Heart right ventricle (tissue), 16 donors: ENCODE data around the gene RIC8A. TPM values are rescaled to one million over a fixed set of nuclear protein-coding genes. Genes with fewer than 3 reads are reported as not detected.

Experiments used
- ATAC-seq, 8 donors: fragments of 200-7000 bp; cut with Tn5 transposase; one replicate each; pipeline ENCODE4 v1.9.1; 2020; ENCODE audit warnings: mild to moderate bottlenecking in 8 of 8, moderate library complexity in 8 of 8, moderate number of reproducible peaks in 1 of 8
- DNase-seq, 2 donors: peaks; one replicate each; pipeline ENCODE4 v3.0.0-alpha.2; 2020
- H3K27ac ChIP-seq, 10 donors: fragments of 200-600 bp; sonication (generic) in 2 of 10; one replicate each; pipeline versions ENCODE4 v1.5.0 to v1.8.0; 2020 to 2022; ENCODE audit warnings: mild to moderate bottlenecking in 3 of 10
- H3K27me3 ChIP-seq, 7 donors: fragments of 200-600 bp; one replicate each; pipeline ENCODE4 v1.8.0; 2021 to 2022; ENCODE audit warnings: mild to moderate bottlenecking in 2 of 7
- H3K36me3 ChIP-seq, 9 donors: fragments of 200-600 bp; sonication (generic) in 1 of 9; one replicate each; pipeline versions ENCODE4 v1.5.0 to v1.8.0; 2020 to 2022; ENCODE audit warnings: mild to moderate bottlenecking in 2 of 9
- H3K4me1 ChIP-seq, 9 donors: fragments of 200-600 bp; sonication (generic) in 1 of 9; one replicate each; pipeline versions ENCODE4 v1.5.0 to v1.8.0; 2020 to 2022; ENCODE audit warnings: mild to moderate bottlenecking in 4 of 9
- H3K4me3 ChIP-seq, 10 donors: fragments of 200-600 bp; sonication (generic) in 2 of 10; one replicate each; pipeline versions ENCODE4 v1.5.0 to v1.8.0; 2020 to 2022; ENCODE audit warnings: mild to moderate bottlenecking in 7 of 10, moderate library complexity in 2 of 10
- H3K9me3 ChIP-seq, 11 donors: fragments of 200-600 bp in 10 of 11; sonication (generic) in 2 of 11; one replicate each; pipeline versions ENCODE4 v1.5.0 to v1.8.0; 2013 to 2022; ENCODE audit warnings: mild to moderate bottlenecking in 2 of 11, control low read depth in 1 of 11, moderate library complexity in 1 of 11
- WGBS, 2 donors: extraction: QIAGEN DNeasy Blood & Tissue Kit; methylation state at CpG; one replicate each; pipeline ENCODE4 v1.1.7; 2013; ENCODE audit warnings: inconsistent platforms in 1 of 2; 5-methylcytosine and 5-hydroxymethylcytosine counted together
- intact Hi-C, 10 donors: fragments of 100-400 bp; cut with DNase I; formaldehyde crosslinking; loops; one replicate each; pipeline versions ENCODE4 v1.11.1 to v1.14.2; 2022
- polyA plus RNA-seq, 2 donors: library from polyadenylated mRNA; stranded (reverse); fragments of 200-250 nt; gene quantifications; one replicate each; pipeline ENCODE4 v1.2.3, GENCODE V29; 2013
- total RNA-seq, 10 donors: library from RNA; stranded (reverse); fragmentation: NEBNext Ultra II Directional in 3 of 10; extraction: Animal tissue kit (Norgen Biotek cat#: 25700) in 3 of 10; gene quantifications; one replicate each; pipeline versions ENCODE4 v1.2.1 to v1.2.4, GENCODE V29; 2021 to 2023
- TF ChIP-seq, protein P1 (sequence below), 9 donors: fragments of 200-600 bp; sonication (generic) in 2 of 9; IDR thresholded peaks; one replicate each; pipeline versions ENCODE4 v1.5.0 to v1.8.0; 2021 to 2022; ENCODE audit warnings: antibody characterized with exemption in 9 of 9, mild to moderate bottlenecking in 5 of 9, moderate library complexity in 1 of 9
- donor health status: Arrhythmogenic right ventricular cardiomyopathy.
- donor health status: ischemic (EF 13 %, LVEDD 7.1; RV severe dilation, severe dysfunction).
- donor health status: healthy with polysubstance abuse.
- donor health status: DM: no; HTN: yes; CAD: no.
- donor health status: DM: no; HTN: no; CAD: no.
- donor health status: ischemic (EF 25% LVEDD 6.9; RV normal size, moderate dysfunction).
- donor health status: ischemic (EF 25% LVEDD 5.7; RV mildly dilated, moderate dysfunction).
- donor health status: healthy.
- donor health status: DM: yes; HTN: yes; CAD: no.
- donor health status: Ischemic cardiomyopathy.
- donor health status: ischemic (EF 35%, LVEDD 5.7; RV mildly dilated, moderate dysfunction).
- donor health status: nonischemic (EF 11% LVEDD 7.7; RV severe dilation, severe dysfunction).
- donor health status: DM: yes; HTN: yes; CAD: no.
- donor health status: PGD.
- donor health status: ischemic (EF 29% LVEDD 5.4; RV normal size, mild dysfunction).
- donor health status: nonischemic (EF 23%, LVEDD 6.1; RV moderate dilation, normal function).

Gene RIC8A
- total and polyA plus RNA-seq, 12 donors = 38.4 to 82.1 (median 59.5) TPM

DNA sequence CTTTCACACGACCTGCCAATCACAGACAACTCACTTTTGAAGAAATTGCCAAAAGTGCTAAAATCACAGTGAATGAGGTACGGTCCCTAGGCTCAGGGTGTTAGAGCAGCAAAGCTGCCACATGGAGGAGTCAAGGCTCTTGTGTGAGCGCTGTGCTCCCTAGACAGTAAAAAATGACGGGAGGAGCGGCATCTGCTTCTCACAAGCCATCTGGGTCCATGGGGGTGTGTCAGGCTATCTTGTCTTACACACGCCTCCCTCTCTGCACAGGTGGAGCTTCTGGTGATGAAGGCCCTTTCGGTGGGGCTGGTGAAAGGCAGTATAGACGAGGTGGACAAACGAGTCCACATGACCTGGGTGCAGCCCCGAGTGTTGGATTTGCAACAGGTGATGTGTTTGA lies 44.0 kb downstream of the RIC8A start:
- H3K4me3 ChIP-seq = no peak overlapping the region
- no peaks in the 10 kb centered on the region for H3K4me1 ChIP-seq
- TF ChIP-seq, protein P1, sequence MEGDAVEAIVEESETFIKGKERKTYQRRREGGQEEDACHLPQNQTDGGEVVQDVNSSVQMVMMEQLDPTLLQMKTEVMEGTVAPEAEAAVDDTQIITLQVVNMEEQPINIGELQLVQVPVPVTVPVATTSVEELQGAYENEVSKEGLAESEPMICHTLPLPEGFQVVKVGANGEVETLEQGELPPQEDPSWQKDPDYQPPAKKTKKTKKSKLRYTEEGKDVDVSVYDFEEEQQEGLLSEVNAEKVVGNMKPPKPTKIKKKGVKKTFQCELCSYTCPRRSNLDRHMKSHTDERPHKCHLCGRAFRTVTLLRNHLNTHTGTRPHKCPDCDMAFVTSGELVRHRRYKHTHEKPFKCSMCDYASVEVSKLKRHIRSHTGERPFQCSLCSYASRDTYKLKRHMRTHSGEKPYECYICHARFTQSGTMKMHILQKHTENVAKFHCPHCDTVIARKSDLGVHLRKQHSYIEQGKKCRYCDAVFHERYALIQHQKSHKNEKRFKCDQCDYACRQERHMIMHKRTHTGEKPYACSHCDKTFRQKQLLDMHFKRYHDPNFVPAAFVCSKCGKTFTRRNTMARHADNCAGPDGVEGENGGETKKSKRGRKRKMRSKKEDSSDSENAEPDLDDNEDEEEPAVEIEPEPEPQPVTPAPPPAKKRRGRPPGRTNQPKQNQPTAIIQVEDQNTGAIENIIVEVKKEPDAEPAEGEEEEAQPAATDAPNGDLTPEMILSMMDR (IDR thresholded peaks at IDR 0.05) = no peak
- WGBS, 2 donors = 78 to 82% methylated on average over 10 of the region's 10 CpGs
- DNase-seq = no peak
- intact Hi-C loops = loop anchor here in 3 of 10 donors (5.0 to 10.0 kb wide), 4 partner anchors 36 to 123 kb away; partner anchors contain the start of genes B4GALNT4 (in 2 of the 3), IFITM1 (in 1 of the 3) and PGGHG (in 1 of the 3)
- no peaks in the 10 kb centered on the region for H3K27me3 ChIP-seq
- no peaks in the 10 kb centered on the region for H3K9me3 ChIP-seq
- peak in 1 of 8 donors; percentile 30 for ATAC-seq
- peaks cover 3 to 76% (median 53%) of the 10 kb centered on the region in 9 donors for H3K36me3 ChIP-seq
- no peak overlapping the region for H3K27ac ChIP-seq

DNA sequence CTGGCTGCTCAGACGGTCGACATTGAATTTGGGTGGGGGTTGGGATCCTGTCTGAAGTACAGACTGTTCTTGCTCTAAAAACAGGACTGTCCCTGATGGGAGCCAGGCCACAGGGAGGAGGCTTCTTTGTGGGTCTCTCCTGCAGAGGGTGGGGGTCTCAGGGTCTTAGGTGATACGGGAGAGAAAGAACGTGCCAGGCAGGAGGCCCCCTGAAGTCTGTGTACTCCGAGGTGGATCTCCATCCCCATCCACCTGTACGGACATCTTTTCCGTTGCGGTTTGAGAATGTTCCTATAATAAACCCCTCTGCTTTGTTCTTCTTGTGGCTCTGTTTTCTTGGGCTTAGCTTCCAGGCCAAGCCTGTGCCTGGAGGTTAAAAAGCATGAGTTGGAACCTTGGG lies 45.2 kb downstream of the RIC8A start:
- no peaks in the 10 kb centered on the region for H3K9me3 ChIP-seq
- H3K27me3 ChIP-seq = no peaks in the 10 kb centered on the region
- no peaks in the 10 kb centered on the region for H3K4me1 ChIP-seq
- peaks cover 3 to 65% (median 43%) of the 10 kb centered on the region in 9 donors for H3K36me3 ChIP-seq
- no peak overlapping the region for H3K27ac ChIP-seq
- 86 to 92% methylated on average over 8 of the region's 8 CpGs for WGBS, 2 donors
- TF ChIP-seq, protein P1 (IDR thresholded peaks at IDR 0.05) = no peak
- peak in 1 of 8 donors; percentile 9 for ATAC-seq
- intact Hi-C loops = loop anchor here in 3 of 10 donors (5.0 to 10.0 kb wide), 4 partner anchors 35 to 122 kb away; partner anchors contain the start of genes B4GALNT4 (in 2 of the 3), IFITM1 (in 1 of the 3) and PGGHG (in 1 of the 3)
- no peak for DNase-seq
- H3K4me3 ChIP-seq = no peak overlapping the region

DNA sequence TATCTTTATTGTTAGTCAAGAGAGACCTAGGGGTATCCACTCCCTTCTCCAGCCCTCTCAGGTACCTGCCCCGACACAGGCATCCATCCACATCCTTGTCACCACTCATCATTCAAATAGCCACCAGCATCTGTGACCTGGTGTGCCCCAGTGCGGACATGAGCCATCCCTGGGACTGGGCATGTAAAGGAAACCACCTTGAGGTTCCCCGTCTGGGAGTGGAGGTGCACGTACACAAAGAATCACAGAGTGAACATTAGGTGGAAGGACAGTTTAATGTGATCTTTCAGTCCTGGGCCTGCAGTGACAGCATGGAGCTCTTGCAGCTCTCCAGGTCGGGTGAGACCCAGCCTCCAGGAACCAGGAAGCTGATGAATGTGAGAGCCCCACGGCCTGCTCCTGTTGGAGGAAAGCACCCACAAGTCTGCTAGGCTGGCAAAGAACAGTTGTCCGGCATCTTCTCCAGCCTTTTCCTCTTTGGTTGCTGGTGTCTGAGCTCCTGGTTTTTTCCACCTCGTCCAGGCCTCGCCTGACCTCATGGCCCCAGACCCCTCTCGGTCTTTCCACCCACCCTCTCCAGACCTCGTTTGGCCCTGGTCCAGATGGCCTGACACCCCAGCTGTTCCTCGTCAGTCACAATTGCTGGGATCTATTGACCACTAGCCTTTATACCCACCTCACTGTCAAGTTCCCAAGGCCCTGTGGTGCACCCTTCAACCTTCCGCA lies 45.8 kb downstream of the RIC8A start:
- TF ChIP-seq, protein P1 (IDR thresholded peaks at IDR 0.05) = no peak
- H3K4me1 ChIP-seq = no peaks in the 10 kb centered on the region
- no peak overlapping the region for H3K4me3 ChIP-seq
- intact Hi-C loops = loop anchor here in 3 of 10 donors (5.0 to 10.0 kb wide), 4 partner anchors 34 to 121 kb away; partner anchors contain the start of genes B4GALNT4 (in 2 of the 3), IFITM1 (in 1 of the 3) and PGGHG (in 1 of the 3)
- H3K27me3 ChIP-seq = peaks cover 0 to 3% (median 0%) of the 10 kb centered on the region in 7 donors
- peak in 1 of 8 donors; percentile 11 for ATAC-seq
- no peak overlapping the region for H3K27ac ChIP-seq
- H3K36me3 ChIP-seq = peaks cover 3 to 59% (median 37%) of the 10 kb centered on the region in 9 donors
- no peaks in the 10 kb centered on the region for H3K9me3 ChIP-seq
- 71 to 74% methylated on average over 13 of the region's 13 CpGs for WGBS, 2 donors
- no peak for DNase-seq

DNA sequence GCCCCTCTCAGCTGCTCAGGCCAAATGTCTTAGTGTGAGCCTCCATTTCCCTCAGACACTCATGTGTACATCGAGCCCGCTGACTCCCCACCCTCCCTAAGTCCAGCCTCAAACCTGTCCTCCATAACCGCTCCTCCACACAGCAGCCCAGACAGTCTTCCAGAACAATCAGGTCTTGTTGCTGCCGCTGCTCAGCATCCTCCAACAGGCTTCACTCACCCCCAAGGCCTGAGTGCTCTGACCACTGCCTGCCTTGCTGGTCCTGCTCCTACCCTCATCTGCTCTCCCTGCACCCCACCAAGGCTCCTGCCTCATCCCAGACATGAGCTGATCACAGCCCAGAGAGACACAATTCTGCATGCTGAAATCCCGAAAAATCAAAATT lies 46.4 kb downstream of the RIC8A start:
- no peak overlapping the region for H3K27ac ChIP-seq
- ATAC-seq (no peak), DNase-seq (no peak)
- H3K4me1 ChIP-seq = no peaks in the 10 kb centered on the region
- TF ChIP-seq, protein P1 (IDR thresholded peaks at IDR 0.05) = no peak
- H3K4me3 ChIP-seq = no peak overlapping the region
- peaks cover 0 to 53% (median 31%) of the 10 kb centered on the region in 9 donors for H3K36me3 ChIP-seq
- WGBS, 2 donors = 89 to 95% methylated on average over 5 of the region's 5 CpGs
- intact Hi-C loops = loop anchor here in 3 of 10 donors (5.0 to 10.0 kb wide), 4 partner anchors 33 to 121 kb away; partner anchors contain the start of genes B4GALNT4 (in 2 of the 3), IFITM1 (in 1 of the 3) and PGGHG (in 1 of the 3)
- H3K27me3 ChIP-seq = peaks cover 0 to 3% (median 0%) of the 10 kb centered on the region in 7 donors
- no peaks in the 10 kb centered on the region for H3K9me3 ChIP-seq
